ENCODE results near the gene FOXF1. TPM values are rescaled to one million over a fixed set of nuclear protein-coding genes. Genes with fewer than 3 reads are reported as not detected.

The FOXF1 gene
- total RNA-seq, 2 experiments from 2014 or later, result not detected

GRCh38 chr16:86508947-86509758 lies 1.2 kb upstream of the FOXF1 start:
- Histone ChIP-seq H3K27ac (ENCODE audit: low read depth in 1 of 2, low read length in 2 of 2) (no peak overlapping the region), H3K9me3 (ENCODE audit: control insufficient read depth in 1 of 2, insufficient read depth in 1 of 2, low read length in 2 of 2) (peaks cover 0 to 21% of the 10 kb centered on the region in 2 experiments), H3K36me3 (ENCODE audit: insufficient read depth, low read length) (no peaks in the 10 kb centered on the region), H3K27me3 (ENCODE audit: control insufficient read depth in 1 of 2, insufficient read depth in 2 of 2, low read length in 2 of 2) (peaks cover 73 to 76% of the 10 kb centered on the region in 2 experiments), H3K4me3 (ENCODE audit: low read length) (peak overlapping the region; percentile 26), H3K4me1 (ENCODE audit: insufficient read depth, low read length) (peaks cover 23% of the 10 kb centered on the region)
- DNase-seq (peak in 1 of 14 experiments; percentile 22), ATAC-seq (ENCODE audit: poor library complexity) (no peak)
- H3K36me3 Mint-ChIP-seq (ENCODE audit: low read depth), result no peaks in the 10 kb centered on the region
- no peak for TF ChIP-seq CTCF (IDR thresholded peaks at IDR 0.05)
- H3K27ac Mint-ChIP-seq, result no peak overlapping the region
- POLR2A ChIA-PET, result no interaction called here
- H3K9me3 Mint-ChIP-seq, result no peaks in the 10 kb centered on the region
- H3K27me3 Mint-ChIP-seq, result peaks cover 66% of the 10 kb centered on the region
- peaks cover 44% of the 10 kb centered on the region for H3K4me1 Mint-ChIP-seq (ENCODE audit: low read depth)
- CTCF ChIA-PET, result no interaction called here
- H3K4me3 Mint-ChIP-seq, result peak overlapping the region; percentile 86
- intact Hi-C loops (cut with DNase I, micrococcal nuclease), result no loop called here

GRCh38 chr16:86509759-86510464 lies 415 bp upstream of the FOXF1 start:
- no peak for TF ChIP-seq CTCF (IDR thresholded peaks at IDR 0.05)
- H3K27me3 ChIP-seq (ENCODE audit: control insufficient read depth in 1 of 2, insufficient read depth in 2 of 2, low read length in 2 of 2), result peaks cover 67 to 75% of the 10 kb centered on the region in 2 experiments
- ATAC-seq (ENCODE audit: poor library complexity) (no peak), DNase-seq (no peak)
- H3K9me3 ChIP-seq (ENCODE audit: control insufficient read depth in 1 of 2, insufficient read depth in 1 of 2, low read length in 2 of 2), result peaks cover 0 to 21% of the 10 kb centered on the region in 2 experiments
- Mint-ChIP-seq H3K27ac (no peak overlapping the region), H3K36me3 (ENCODE audit: low read depth) (no peaks in the 10 kb centered on the region), H3K4me1 (ENCODE audit: low read depth) (peaks cover 46% of the 10 kb centered on the region), H3K9me3 (no peaks in the 10 kb centered on the region), H3K27me3 (peaks cover 66% of the 10 kb centered on the region), H3K4me3 (peak overlapping the region; percentile 20)
- no peak overlapping the region for H3K27ac ChIP-seq (ENCODE audit: low read depth in 1 of 2, low read length in 2 of 2)
- intact Hi-C loops (cut with DNase I, micrococcal nuclease), result loop anchor here in 1 of 2 experiments (10.0 kb wide), 1 partner anchor 685 kb away; no protein-coding TSS in a partner anchor
- peaks cover 23% of the 10 kb centered on the region for H3K4me1 ChIP-seq (ENCODE audit: insufficient read depth, low read length)
- ChIA-PET POLR2A (no interaction called here), CTCF (no interaction called here)
- H3K36me3 ChIP-seq (ENCODE audit: insufficient read depth, low read length), result no peaks in the 10 kb centered on the region
- H3K4me3 ChIP-seq (ENCODE audit: low read length), result peak overlapping the region; percentile 12

- ATAC-seq (ENCODE audit: poor library complexity), result no peak
- peaks cover 0 to 29% of the 10 kb centered on the region in 2 experiments for H3K9me3 ChIP-seq (ENCODE audit: control insufficient read depth in 1 of 2, insufficient read depth in 1 of 2, low read length in 2 of 2)
- intact Hi-C loops (cut with DNase I, micrococcal nuclease), result loop anchor here in 1 of 2 experiments (10.0 kb wide), 1 partner anchor 687 kb away; no protein-coding TSS in a partner anchor
- Mint-ChIP-seq H3K27ac (no peak overlapping the region), H3K36me3 (ENCODE audit: low read depth) (no peaks in the 10 kb centered on the region), H3K4me1 (ENCODE audit: low read depth) (peaks cover 35% of the 10 kb centered on the region), H3K9me3 (no peaks in the 10 kb centered on the region), H3K4me3 (peak overlapping the region; percentile 62), H3K27me3 (peaks cover 62% of the 10 kb centered on the region)
- no peaks in the 10 kb centered on the region for H3K36me3 ChIP-seq (ENCODE audit: insufficient read depth, low read length)
- TF ChIP-seq CTCF (IDR thresholded peaks at IDR 0.05), result no peak
- peaks cover 68 to 78% of the 10 kb centered on the region in 2 experiments for H3K27me3 ChIP-seq (ENCODE audit: control insufficient read depth in 1 of 2, insufficient read depth in 2 of 2, low read length in 2 of 2)
- H3K4me1 ChIP-seq (ENCODE audit: insufficient read depth, low read length), result peaks cover 16% of the 10 kb centered on the region
- no peak overlapping the region for H3K27ac ChIP-seq (ENCODE audit: low read depth in 1 of 2, low read length in 2 of 2)
- ChIA-PET CTCF (no interaction called here), POLR2A (no interaction called here)
- DNase-seq, result no peak
- no peak overlapping the region for H3K4me3 ChIP-seq (ENCODE audit: low read length)
Observed at GRCh38 chr16:86511317-86512161, 1.2 kb downstream of the FOXF1 start.

Measured in CD4-positive, alpha-beta T cell (primary cell).